SK-N-MC (cell line): Measurements from ENCODE around the gene EIF4B.
A peak's percentile ranks its signal among the peaks of the same experiment; 100 is the strongest.
"Not testable (repeated sequence)": the region's sequence is repeated elsewhere in the genome, so short reads cannot be mapped to it uniquely, and the experiment has no call there.

Experiments
- DNase-seq: peaks from one replicate; pipeline ENCODE4 v3.0.0-alpha.2; 2011; ENCODE audit warnings: low read depth, low spot score
- H3K27ac ChIP-seq: fragments of 200-600 bp; sonication (generic); 2 replicates; pipeline ENCODE4 v1.5.1; 2016; ENCODE audit warnings: mixed run types
- H3K36me3 ChIP-seq: fragments of 200-600 bp; sonication (generic); 2 replicates; pipeline ENCODE4 v1.6.1; 2017; ENCODE audit warnings: antibody characterized with exemption, low read length, mixed read lengths; ENCODE audit not compliant: insufficient read depth
- H3K4me3 ChIP-seq: fragments of 200-600 bp; sonication (generic); 2 replicates; pipeline ENCODE4 v1.5.1; 2016
- H3K9ac ChIP-seq: fragments of 200-600 bp; sonication (generic); 2 replicates; pipeline ENCODE4 v1.8.0; 2017; ENCODE audit warnings: mixed run types, mixed read lengths; ENCODE audit not compliant: insufficient read length
- H3K9me3 ChIP-seq: fragments of 200-600 bp; sonication (generic); 2 replicates; pipeline ENCODE4 v1.6.1; 2017; ENCODE audit warnings: low read depth, mild to moderate bottlenecking, antibody characterized with exemption, low read length, moderate library complexity, mixed read lengths
- EZH2 ChIP-seq: fragments of 200-600 bp; sonication (generic); IDR thresholded peaks from one replicate; pipeline ENCODE4 v1.6.1; 2017; ENCODE audit warnings: antibody characterized with exemption
- FOXP2 ChIP-seq: optimal IDR thresholded peaks from 2 replicates; pipeline ENCODE3; 2011; ENCODE audit warnings: mild to moderate bottlenecking, moderate library complexity; ENCODE audit not compliant: insufficient read depth; ENCODE audit errors: extremely low read length, control extremely low read depth
- POLR2AphosphoS5 ChIP-seq: IDR thresholded peaks from 2 replicates; pipeline ENCODE4 v1.6.1; 2012; ENCODE audit warnings: mild to moderate bottlenecking, low read depth, low read length, borderline replicate concordance

EIF4B gene

DNA sequence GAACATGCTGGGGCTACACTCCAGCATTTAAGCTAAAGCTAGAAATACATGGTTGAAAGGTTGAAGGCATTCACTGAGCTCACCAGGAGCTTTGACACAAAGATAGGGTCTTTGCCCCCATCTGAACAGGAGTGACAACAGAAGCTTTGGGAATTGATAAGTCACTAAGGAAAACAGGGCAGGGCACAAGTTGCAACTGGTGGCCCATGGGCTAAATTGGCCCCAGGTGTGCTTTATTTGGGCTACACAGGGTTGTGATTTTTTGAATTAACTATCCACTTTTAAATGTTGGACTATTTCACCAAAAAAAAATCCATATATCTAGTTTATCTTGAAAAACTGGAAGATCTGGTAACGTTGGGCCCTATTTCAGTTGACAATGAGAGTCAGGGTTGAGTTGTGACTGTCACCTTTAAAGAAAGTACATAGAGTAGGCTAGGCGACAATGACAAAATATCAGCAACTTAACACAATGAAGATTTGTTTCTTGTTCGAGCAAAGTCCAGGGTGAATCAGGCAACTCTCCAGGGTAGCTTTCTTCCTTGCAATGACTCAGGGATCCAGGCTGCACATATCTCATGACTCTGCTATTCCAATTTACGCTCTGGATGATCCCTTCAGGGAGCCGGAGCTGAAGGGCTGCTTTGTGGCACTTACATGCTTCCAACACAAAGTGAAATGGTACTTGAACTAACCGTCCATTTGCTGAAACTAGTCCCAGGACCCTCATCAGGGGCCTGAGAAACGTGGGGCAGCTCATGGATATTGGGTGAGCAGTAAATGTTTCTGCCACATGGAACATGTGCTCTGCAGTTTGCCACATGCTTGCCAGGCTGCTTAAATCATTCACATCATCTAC lies 13.3 kb upstream of the EIF4B start:
- H3K4me3 ChIP-seq, result no peak overlapping the region
- peak overlapping the region; percentile 35; the same call in 1 of the 2 replicates for H3K27ac ChIP-seq
- TF ChIP-seq POLR2AphosphoS5 (no peak), EZH2 (no peak), FOXP2 (no peak)
- no peak overlapping the region for H3K9ac ChIP-seq
- H3K9me3 ChIP-seq, result no peaks in the 10 kb centered on the region
- DNase-seq, result no peak
- no peaks in the 10 kb centered on the region for H3K36me3 ChIP-seq

DNA sequence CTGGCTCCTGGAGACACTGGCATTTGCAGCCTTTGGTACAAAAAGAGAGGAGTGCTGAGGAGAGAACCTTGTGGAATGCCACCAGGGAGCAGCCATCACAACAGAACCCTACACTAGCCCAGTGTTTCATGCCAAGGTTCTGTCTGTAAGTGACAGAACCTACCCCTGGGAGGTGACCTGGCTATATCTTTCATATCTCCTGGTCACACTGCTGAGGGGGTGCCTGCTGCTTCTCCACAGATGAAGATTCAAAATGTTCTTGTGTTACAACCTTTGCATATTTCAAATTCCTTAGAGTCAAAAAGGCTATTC lies 12.7 kb upstream of the EIF4B start:
- DNase-seq, result no peak
- Histone ChIP-seq H3K9ac (no peak overlapping the region), H3K9me3 (no peaks in the 10 kb centered on the region), H3K27ac (no peak overlapping the region), H3K36me3 (no peaks in the 10 kb centered on the region), H3K4me3 (no peak overlapping the region)
- TF ChIP-seq POLR2AphosphoS5 (no peak), FOXP2 (no peak), EZH2 (no peak)

DNA sequence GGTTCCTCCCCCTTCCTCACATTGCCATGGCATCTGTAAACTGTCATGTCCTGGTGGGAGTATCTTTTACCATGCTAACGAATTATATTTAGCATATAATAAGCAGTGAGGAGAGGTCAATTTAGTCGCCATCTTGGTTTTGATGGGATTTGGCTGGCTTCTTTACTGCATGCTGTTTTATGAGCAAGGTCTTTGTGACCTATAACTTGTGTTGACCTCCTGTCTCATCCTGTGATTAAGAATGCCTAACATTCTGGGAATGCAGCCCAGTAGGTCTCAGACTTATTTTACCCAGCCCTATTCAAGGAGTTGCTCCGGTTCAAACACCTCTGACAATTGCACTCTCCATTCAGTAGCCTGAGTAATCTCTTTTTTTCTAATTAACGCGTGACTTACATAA lies 2.1 kb upstream of the EIF4B start:
- TF ChIP-seq FOXP2, result no peak
- TF ChIP-seq POLR2AphosphoS5, result no peak
- TF ChIP-seq EZH2, result no peak
- peak overlapping the region; percentile 91 for H3K27ac ChIP-seq
- H3K36me3 ChIP-seq, result peaks cover 19% of the 10 kb centered on the region
- no peak overlapping the region for H3K9ac ChIP-seq
- H3K9me3 ChIP-seq, result no peaks in the 10 kb centered on the region
- DNase-seq, result no peak
- no peak overlapping the region for H3K4me3 ChIP-seq

DNA sequence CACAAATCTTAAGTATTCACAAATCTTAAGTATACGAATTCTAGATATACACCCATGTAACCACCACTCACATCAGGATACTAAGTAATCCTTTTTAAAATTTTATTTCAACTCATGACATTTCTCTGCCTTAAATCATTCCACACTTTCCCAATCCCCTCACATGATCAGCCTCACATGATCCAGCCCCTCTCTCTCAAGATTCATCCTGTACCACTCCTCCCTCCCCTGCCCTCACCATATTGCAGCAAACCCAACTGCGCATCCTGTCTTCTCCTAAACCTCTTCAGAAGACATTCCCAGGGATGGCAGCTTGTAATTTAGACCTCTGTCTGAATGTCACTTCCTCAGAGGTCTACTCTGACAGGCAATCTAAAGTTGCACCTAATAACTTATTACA lies 1.7 kb upstream of the EIF4B start:
- H3K4me3 ChIP-seq, result peak overlapping the region; percentile 98

DNA sequence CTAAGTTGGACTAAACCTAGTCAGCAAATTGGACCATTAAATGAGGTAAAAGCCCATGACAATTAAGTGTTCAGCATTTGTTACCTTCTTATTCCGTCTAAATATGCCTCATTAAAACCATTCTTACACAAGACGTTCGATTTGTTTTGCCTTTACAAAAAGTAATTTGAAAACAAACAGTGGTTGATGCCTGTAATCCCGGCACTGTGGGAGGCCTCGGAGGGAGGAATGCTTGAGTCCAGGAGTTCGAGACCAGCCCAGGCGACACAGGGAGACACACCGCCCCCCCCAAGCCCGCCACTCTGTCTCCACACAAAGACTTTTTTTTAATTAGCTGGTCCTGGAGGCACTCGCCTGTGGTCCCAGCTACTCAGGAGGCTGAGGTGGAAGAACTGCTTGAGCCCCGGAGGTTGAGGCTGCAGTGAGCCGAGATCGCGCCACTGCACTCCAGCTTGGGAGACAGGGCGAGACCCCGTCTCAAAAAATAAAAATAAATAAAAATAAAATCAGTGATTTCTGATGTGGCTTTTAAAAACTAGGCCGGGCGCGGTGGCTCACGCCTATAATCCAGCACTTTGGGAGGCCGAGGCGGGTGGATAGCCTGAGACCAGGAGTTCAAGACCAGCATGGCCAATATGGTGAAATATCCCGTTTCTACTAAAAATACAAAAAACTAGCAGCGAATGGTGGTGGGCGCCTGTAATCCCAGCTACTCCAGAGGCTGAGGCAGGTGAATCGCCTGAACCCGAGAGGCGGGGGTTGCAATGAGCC lies 856 bp upstream of the EIF4B start:
- no peaks in the 10 kb centered on the region for H3K9me3 ChIP-seq
- no peak for DNase-seq
- no peak for TF ChIP-seq POLR2AphosphoS5
- no peak for TF ChIP-seq FOXP2
- no peak for TF ChIP-seq EZH2

More for the DNA sequence above, 1.7 kb upstream of the EIF4B start:
- Histone ChIP-seq H3K9ac (peak overlapping the region; percentile 91), H3K36me3 (peaks cover 23% of the 10 kb centered on the region), H3K9me3 (no peaks in the 10 kb centered on the region), H3K27ac (peak overlapping the region; percentile 91)
- TF ChIP-seq EZH2 (no peak), FOXP2 (no peak)
- DNase-seq, result no peak

DNA sequence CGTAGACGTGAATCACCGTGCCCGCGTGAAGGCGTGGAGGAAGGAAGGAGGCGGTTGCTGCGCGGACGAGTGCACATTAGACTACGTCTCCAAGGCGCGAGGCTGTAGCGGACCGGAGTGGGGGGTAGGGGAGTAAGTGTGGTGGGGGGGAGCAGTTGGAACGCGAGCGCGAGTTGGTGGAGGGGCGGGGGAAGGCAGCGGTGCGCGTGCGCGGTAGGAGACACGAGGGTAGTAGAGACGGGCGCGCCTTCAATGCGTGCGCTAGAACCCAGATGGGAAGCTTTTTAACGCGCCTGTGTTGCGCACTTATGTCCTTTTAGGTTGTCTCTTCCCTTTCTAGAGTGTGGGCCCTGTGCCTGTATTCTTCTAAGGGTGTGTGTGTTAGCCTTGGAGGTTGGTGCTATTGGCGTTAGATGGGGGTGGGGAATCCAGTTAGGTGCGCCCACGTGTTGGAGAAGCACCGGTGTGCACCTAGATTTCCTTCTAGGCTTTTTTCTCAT lies 604 bp downstream of the EIF4B start:
- Histone ChIP-seq H3K27ac (peak overlapping the region; percentile 99), H3K4me3 (peak overlapping the region; percentile 98), H3K36me3 (peaks cover 46% of the 10 kb centered on the region), H3K9me3 (no peaks in the 10 kb centered on the region), H3K9ac (peak overlapping the region; percentile 99)
- no peak for DNase-seq
- TF ChIP-seq POLR2AphosphoS5 (peak; percentile 74), FOXP2 (no peak)

More for the DNA sequence above, 856 bp upstream of the EIF4B start:
- Histone ChIP-seq H3K9ac (peak overlapping the region; percentile 91), H3K4me3 (peak overlapping the region; percentile 98), H3K27ac (peak overlapping the region; percentile 91), H3K36me3 (peaks cover 31% of the 10 kb centered on the region)

DNA sequence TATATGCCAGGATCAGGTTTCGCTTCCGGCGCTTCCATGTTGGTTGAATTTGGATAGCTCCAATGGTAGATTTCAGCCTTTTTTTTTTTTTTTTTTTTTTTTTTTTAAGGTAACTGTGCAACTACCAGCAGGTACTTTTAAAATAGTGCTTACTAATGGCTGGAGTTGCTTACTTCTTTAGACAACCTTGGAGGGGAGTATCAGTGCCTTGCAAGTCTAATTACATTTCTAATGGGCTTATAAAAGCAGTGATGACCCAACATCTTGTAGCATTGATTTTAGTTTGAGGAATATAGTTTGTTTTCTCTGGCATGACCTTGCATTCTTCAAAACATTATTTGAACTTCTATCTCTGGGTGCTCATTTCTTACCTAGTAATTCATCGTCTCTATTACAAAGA lies 1.1 kb downstream of the EIF4B start:
- no peak for DNase-seq
- TF ChIP-seq EZH2 (no peak), POLR2AphosphoS5 (no peak), FOXP2 (no peak)
- Histone ChIP-seq H3K36me3 (peaks cover 49% of the 10 kb centered on the region), H3K9ac (peak overlapping the region; percentile 99), H3K9me3 (no peaks in the 10 kb centered on the region), H3K4me3 (peak overlapping the region; percentile 98), H3K27ac (peak overlapping the region; percentile 99)

DNA sequence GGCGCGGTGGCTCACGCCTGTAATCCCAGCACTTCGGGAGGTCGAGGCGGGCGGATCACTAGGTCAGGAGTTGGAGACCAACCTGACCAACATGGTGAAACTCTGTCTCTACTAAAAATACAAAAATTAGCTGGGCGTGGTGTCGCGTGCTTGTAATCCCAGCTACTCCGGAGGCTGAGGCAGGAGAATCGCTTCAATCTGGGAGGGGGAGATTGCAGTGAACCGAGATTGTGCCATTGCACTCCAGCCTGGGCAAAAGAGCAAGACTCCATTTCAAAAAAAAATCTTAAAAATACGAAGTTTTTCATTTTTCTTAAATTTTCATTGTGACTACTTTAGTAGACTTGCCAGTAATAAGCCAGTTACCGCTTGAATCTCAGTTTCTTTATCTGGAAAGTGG lies 2.5 kb downstream of the EIF4B start:
- Histone ChIP-seq H3K4me3 (peak overlapping the region; percentile 98), H3K9ac (peak overlapping the region; percentile 99), H3K27ac (peak overlapping the region; percentile 99; the same call in 1 of the 2 replicates), H3K36me3 (peaks cover 61% of the 10 kb centered on the region)
- DNase-seq, H3K9me3 ChIP-seq: not testable (repeated sequence)
